ENCODE measurements around the gene GAS2.

Gene GAS2

GRCh38 chr11:22730319-22730718 lies 63.9 kb downstream of the GAS2 start:
- DNase-seq = no peak

- no peak for DNase-seq
Observed at GRCh38 chr11:22732588-22732987, 66.2 kb downstream of the GAS2 start.

- no peak for DNase-seq
Observed at GRCh38 chr11:22733475-22734248, 67.3 kb downstream of the GAS2 start.

GRCh38 chr11:22734628-22735345 lies 68.4 kb downstream of the GAS2 start:
- DNase-seq = no peak

GRCh38 chr11:22742157-22742613 lies 75.8 kb downstream of the GAS2 start:
- DNase-seq = no peak

GRCh38 chr11:22749536-22749935 lies 83.1 kb downstream of the GAS2 start:
- no peak for DNase-seq

- no peak for DNase-seq
Observed at GRCh38 chr11:22752908-22753310, 86.5 kb downstream of the GAS2 start.

- DNase-seq = no peak
Observed at GRCh38 chr11:22753416-22753815, 87.0 kb downstream of the GAS2 start.

GRCh38 chr11:22761066-22761465 lies 94.7 kb downstream of the GAS2 start:
- no peak for DNase-seq

- DNase-seq = no peak
Observed at GRCh38 chr11:22763166-22763565, 96.8 kb downstream of the GAS2 start.

GRCh38 chr11:22764735-22765134 lies 98.3 kb downstream of the GAS2 start:
- DNase-seq = no peak

GRCh38 chr11:22768281-22768680 lies 101.9 kb downstream of the GAS2 start:
- DNase-seq = no peak

GRCh38 chr11:22769081-22769480 lies 102.7 kb downstream of the GAS2 start:
- no peak for DNase-seq

- no peak for DNase-seq
Observed at GRCh38 chr11:22774716-22775115, 108.3 kb downstream of the GAS2 start.

- no peak for DNase-seq
Observed at GRCh38 chr11:22775248-22775647, 108.8 kb downstream of the GAS2 start.

- DNase-seq = no peak
Observed at GRCh38 chr11:22778642-22779041, 112.2 kb downstream of the GAS2 start.

- no peak for DNase-seq
Observed at GRCh38 chr11:22779850-22780249, 113.4 kb downstream of the GAS2 start.

GRCh38 chr11:22780952-22781593 lies 114.7 kb downstream of the GAS2 start:
- no peak for DNase-seq

GRCh38 chr11:22785251-22785650 lies 118.8 kb downstream of the GAS2 start:
- DNase-seq = no peak

- DNase-seq = no peak
Observed at GRCh38 chr11:22786475-22786874, 120.1 kb downstream of the GAS2 start.

- DNase-seq = no peak
Observed at GRCh38 chr11:22787055-22787454, 120.6 kb downstream of the GAS2 start.

- peak; percentile 36 for DNase-seq
Observed at GRCh38 chr11:22787551-22788162, 121.2 kb downstream of the GAS2 start.

- no peak for DNase-seq
Observed at GRCh38 chr11:22792497-22792896, 126.1 kb downstream of the GAS2 start.

Data from stimulated activated CD8-positive, alpha-beta memory T cell treated with anti-CD3 and anti-CD28 coated beads, Interleukin-4, amount 100 ng/mL, for 48 hours (primary cell).